ENCODE results near the gene GID8.

GID8 gene

GRCh38 chr20:62923669-62924441 is 14.1 kb upstream of the GID8 start:
- no peak for DNase-seq

DNA sequence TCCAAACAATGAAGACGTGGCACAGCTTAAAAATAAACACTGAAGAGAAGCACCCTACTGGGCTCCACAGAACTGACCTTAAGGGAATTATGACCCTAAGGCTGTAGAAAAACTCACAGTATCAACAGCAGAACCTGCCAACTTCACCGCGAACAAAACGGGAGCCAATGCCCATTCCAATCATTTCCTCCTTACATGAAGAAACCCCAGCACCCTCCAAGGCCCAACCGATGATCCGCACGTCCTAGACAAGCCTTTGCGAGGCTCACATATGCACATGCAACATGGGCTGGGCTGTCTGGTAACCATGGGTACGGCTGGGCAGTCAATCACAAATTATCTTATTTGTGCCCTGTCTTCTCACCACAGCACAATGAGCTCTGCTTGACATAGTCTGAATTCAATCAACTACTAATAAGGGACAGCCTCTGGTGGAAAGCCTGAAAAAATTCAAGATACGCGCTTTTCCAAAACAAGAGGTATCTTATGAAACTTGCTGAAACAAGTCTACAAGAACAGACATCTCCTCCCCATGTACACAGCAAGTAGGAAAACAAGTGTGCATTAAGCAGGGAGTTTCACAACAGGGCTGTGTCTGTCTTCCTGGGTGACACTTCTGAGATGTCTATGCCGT is 13.4 kb upstream of the GID8 start:
- DNase-seq: no peak

DNA sequence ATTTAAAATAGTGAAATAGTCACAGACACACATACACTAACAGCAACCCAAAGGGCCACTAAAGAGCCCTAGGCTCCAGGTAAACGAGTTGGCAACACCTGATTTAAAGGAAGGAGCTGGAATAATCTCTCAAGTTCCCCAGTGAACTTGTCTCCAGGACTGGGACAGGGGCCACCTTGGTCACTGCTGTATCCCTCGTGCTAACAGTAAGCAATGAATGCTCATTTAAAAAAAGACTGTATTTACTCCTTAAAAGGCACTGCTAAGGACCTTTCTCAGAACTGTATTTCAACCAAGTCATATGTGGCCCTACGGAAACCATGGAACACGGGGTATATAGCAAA is 12.9 kb upstream of the GID8 start:
- DNase-seq: no peak

- no peak for DNase-seq
These were observed 12.3 kb upstream of the GID8 start for GRCh38 chr20:62925420-62926228.

- peak; percentile 85 for DNase-seq
These were observed 11.5 kb upstream of the GID8 start, which contains the start of gene DIDO1 for GRCh38 chr20:62926229-62927127. Gene DIDO1, minus strand, starts transcription at chr20:62926505.

DNA sequence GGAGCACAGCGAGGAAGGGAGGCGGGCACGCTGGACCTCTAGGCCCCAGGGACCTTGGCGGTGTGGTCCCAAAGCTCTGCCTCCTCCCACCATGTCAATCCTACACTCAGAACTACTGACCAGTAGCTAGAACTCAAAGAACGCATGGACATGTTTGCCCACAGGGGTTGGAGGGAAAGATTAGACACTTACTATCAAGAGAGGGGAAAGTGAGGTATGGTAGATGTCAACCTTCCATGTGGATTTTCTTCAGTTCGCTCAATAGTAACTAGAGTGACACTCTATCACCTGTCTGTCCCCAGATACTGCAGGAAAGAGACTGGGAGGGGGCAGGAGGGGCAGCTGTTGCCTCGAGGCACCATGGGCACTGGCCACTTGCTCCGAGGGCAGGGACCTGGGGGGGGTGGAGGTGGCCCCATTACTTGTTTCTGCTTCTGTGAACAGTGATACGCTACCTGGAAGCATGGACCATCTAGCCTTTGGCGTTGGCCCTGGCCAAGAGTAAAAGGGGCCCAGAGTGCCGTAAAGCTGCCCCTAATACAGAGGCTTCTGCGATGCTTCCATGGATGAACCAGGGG is 10.7 kb upstream of the GID8 start:
- DNase-seq: no peak

- DNase-seq: no peak
These were observed 9.6 kb upstream of the GID8 start for GRCh38 chr20:62928246-62928939.

GRCh38 chr20:62929051-62929538 is 8.9 kb upstream of the GID8 start:
- DNase-seq: peak; percentile 26

- no peak for DNase-seq
These were observed 6.5 kb upstream of the GID8 start for GRCh38 chr20:62931464-62931863.

GRCh38 chr20:62933966-62934365 is 4.0 kb upstream of the GID8 start:
- no peak for DNase-seq

DNA sequence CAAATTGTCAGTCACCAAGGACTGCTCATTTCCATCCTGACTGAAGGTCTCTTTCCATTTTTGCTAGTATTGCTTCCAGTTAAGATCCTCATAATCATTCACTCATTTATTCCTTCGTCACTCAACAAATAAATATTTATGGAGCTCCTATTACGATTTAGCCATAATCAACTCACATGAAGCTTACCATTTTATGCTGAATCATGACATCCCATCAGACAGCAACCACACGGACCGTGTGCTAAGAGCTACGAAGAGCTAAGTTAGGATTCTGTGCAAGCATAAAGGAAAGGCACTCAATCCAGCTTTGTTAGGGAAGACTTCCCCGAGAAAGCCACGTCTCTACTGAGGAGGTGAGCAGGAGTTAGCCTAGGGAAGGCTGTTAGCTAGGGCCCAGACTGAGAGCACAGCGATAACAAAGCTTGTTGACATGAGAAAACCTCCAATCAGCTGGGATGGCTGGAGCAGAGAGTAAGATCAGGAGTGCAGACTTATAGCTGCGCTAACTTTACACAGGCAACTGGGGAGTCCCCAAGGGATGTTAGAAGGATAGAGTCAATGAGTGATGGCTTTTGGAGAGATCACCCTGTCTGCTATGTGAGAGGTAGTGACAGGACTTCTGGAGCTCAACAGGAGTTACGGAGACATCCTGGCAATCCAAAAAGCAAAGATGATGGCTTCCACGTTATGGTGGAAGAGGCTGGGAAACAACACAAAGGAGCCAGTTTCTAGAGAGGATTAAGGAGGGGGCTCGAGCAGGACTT is 2.6 kb upstream of the GID8 start:
- no peak for DNase-seq

DNA sequence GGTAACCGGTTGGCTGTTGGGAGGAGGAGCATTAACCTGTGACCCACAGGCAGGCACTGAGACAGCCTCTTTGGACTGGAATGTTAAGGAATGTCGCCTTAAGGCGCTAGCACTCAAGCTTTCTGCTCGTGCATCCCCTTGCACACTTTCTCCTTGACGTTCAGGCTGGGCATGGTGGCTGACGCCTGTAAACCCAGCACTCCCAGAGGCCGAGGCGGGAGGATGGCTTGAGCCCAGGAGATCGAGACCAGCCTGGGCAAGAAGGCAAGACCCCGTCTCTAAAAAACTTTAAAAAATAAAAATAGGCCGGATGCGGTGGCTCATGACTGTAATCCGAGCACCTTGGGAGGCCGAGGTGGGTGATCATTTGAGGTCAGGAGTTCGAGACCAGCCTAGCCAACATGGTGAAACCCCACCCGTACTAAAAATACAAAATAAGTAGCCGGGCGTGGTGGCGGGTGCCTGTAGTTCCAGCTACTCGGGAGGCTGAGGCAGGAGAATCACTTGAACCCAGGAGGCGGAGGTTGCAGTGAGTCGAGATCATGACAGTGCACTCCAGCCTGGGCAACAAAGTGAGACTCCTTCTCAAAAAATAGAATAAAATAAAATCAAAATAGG is 1.9 kb upstream of the GID8 start:
- no peak for DNase-seq

DNA sequence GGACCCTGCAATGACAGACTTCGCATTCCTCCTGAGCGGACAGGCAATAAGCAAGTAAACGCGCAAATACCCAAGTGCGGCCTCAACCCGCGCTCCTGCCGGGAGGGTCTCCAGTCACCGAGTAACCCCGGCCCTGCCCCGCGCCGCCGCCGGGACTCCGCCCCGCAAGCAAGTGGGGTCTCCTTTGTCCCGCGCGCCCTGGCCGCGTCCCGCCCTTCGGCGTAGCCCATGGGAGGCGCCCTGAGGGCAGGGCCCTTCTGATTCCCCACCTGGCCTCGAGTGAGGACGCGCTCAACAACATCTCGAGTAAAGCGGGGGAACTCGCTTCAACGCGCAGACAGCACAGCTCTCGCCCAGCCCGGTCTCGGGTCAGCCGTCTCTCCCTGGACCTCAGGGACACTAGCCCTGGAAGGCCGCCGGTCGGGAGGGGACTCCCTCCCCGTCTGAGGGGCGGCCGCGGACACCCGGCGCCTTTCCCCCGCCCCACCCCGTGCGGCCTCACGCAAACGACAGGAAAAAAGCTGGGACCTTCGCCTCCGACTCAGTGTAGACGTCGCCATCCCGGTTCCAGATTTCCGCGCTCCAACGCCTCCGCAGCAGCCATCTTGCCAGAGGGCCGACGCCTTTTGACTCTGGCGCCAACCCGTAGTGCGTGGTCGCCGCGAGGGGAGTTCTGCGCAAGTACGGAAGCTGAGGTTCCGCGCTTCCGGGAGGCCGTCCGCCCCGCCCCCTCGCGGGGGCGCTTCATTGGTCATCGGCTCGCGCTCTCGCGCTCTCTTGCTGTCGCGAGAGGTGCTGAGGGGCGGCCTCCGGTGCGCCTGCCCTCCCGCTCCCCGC is 461 bp upstream of the GID8 start:
- peak; percentile 96 for DNase-seq

DNA sequence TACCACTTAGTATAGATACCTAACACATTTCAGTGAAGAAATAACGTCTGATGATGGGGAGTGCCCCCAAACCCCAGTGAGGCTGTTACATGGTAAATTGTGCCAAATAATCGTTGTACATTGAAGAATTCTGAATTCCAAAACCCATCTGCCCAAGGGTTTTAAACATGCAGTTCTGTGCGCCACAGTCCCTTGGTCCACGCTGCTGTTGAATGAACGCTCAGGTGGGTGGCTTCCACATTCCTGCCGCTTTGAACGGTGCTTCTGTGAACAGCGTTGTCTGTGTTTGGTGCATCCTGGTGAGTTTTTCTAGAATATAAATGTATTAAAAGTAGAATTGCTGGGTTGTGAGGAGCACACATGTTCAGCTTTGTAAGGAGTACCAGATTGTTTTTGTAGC is 2.9 kb downstream of the GID8 start:
- DNase-seq: no peak

DNA sequence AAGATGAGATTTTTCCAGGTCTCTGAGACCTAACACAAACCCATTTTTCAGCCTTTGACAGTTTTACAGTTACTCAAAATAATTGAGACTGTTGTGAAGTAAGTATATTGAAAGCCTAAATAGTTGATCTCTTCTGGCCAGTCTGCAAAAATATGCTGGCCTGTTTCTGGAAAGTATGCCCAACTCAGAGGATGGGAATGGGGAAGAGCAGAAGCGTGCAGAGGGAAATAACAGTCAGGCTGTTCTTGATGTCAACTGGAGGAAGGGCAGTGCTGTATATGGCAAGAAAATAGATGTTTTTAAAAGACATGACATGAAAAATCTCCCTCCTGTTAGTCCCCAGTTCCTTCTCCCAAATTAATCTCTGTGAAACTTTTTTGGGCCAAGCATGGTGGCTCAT is 3.8 kb downstream of the GID8 start:
- no peak for DNase-seq

- no peak for DNase-seq
These were observed 4.5 kb downstream of the GID8 start for GRCh38 chr20:62942456-62942855.

- no peak for DNase-seq
These were observed 5.4 kb downstream of the GID8 start for GRCh38 chr20:62943396-62943795.

- no peak for DNase-seq
These were observed 6.2 kb downstream of the GID8 start for GRCh38 chr20:62944184-62944583.

DNA sequence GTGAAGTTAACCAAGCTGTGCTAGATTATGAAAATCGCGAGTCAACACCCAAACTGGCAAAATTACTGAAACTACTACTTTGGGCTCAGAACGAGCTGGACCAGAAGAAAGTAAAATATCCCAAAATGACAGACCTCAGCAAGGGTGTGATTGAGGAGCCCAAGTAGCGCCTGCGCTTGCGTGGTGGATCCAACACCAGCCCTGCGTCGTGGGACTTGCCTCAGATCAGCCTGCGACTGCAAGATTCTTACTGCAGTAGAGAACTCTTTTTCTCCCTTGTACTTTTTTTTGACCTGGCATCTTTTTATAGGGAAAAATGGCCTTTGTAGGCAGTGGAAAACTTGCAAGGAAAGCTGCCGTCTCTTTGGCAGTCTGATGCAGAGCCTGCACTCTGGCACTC is 6.8 kb downstream of the GID8 start:
- no peak for DNase-seq
